ENCODE measurements around the gene TUBAL3.

TUBAL3 gene

GRCh38 chr10:5440206-5440605 is 35.6 kb upstream of the TUBAL3 start:
- H3K9ac ChIP-seq, result no peak overlapping the region
- no peak for TF ChIP-seq CTCF (IDR thresholded peaks at IDR 0.05)
- no peaks in the 10 kb centered on the region for H3K9me3 ChIP-seq (ENCODE audit: control insufficient read depth, low read length)
- H3K27ac ChIP-seq, result no peak overlapping the region
- no peak overlapping the region for H2AFZ ChIP-seq
- no peaks in the 10 kb centered on the region for H3K79me2 ChIP-seq
- H3K4me2 ChIP-seq (ENCODE audit: low read length), result no peak overlapping the region
- H3K36me3 ChIP-seq (ENCODE audit: control insufficient read depth, insufficient read depth, low read length), result no peaks in the 10 kb centered on the region
- no peak overlapping the region for H3K4me3 ChIP-seq (ENCODE audit: low read depth, low read length)
- H3K27me3 ChIP-seq (ENCODE audit: control insufficient read depth, insufficient read depth, low read length), result no peaks in the 10 kb centered on the region
- no peaks in the 10 kb centered on the region for H3K4me1 ChIP-seq

- no peak overlapping the region for H3K9ac ChIP-seq
- H3K79me2 ChIP-seq, result no peaks in the 10 kb centered on the region
- H3K27me3 ChIP-seq (ENCODE audit: control insufficient read depth, insufficient read depth, low read length), result no peaks in the 10 kb centered on the region
- no peaks in the 10 kb centered on the region for H3K9me3 ChIP-seq (ENCODE audit: control insufficient read depth, low read length)
- H3K36me3 ChIP-seq (ENCODE audit: control insufficient read depth, insufficient read depth, low read length), result no peaks in the 10 kb centered on the region
- H3K27ac ChIP-seq, result no peak overlapping the region
- no peak for TF ChIP-seq CTCF (IDR thresholded peaks at IDR 0.05)
- H2AFZ ChIP-seq, result no peak overlapping the region
- H3K4me1 ChIP-seq, result no peaks in the 10 kb centered on the region
- H3K4me2 ChIP-seq (ENCODE audit: low read length), result no peak overlapping the region
- no peak overlapping the region for H3K4me3 ChIP-seq (ENCODE audit: low read depth, low read length)
These were observed 30.7 kb upstream of the TUBAL3 start for GRCh38 chr10:5435328-5435727.

GRCh38 chr10:5434017-5434753 is 29.6 kb upstream of the TUBAL3 start:
- H3K36me3 ChIP-seq (ENCODE audit: control insufficient read depth, insufficient read depth, low read length), result no peaks in the 10 kb centered on the region
- H3K4me3 ChIP-seq (ENCODE audit: low read depth, low read length), result no peak overlapping the region
- H3K79me2 ChIP-seq, result no peaks in the 10 kb centered on the region
- no peak overlapping the region for H3K4me2 ChIP-seq (ENCODE audit: low read length)
- H3K27ac ChIP-seq, result no peak overlapping the region
- H3K9me3 ChIP-seq (ENCODE audit: control insufficient read depth, low read length), result no peaks in the 10 kb centered on the region
- peak; percentile 62 for TF ChIP-seq CTCF (IDR thresholded peaks at IDR 0.05)
- no peaks in the 10 kb centered on the region for H3K4me1 ChIP-seq
- no peaks in the 10 kb centered on the region for H3K27me3 ChIP-seq (ENCODE audit: control insufficient read depth, insufficient read depth, low read length)
- no peak overlapping the region for H2AFZ ChIP-seq
- H3K9ac ChIP-seq, result no peak overlapping the region

GRCh38 chr10:5433182-5433581 is 28.6 kb upstream of the TUBAL3 start:
- Histone ChIP-seq H3K9me3 (ENCODE audit: control insufficient read depth, low read length) (no peaks in the 10 kb centered on the region), H3K4me3 (ENCODE audit: low read depth, low read length) (no peak overlapping the region), H3K27ac (no peak overlapping the region), H3K79me2 (no peaks in the 10 kb centered on the region), H3K4me1 (no peaks in the 10 kb centered on the region), H3K36me3 (ENCODE audit: control insufficient read depth, insufficient read depth, low read length) (no peaks in the 10 kb centered on the region), H2AFZ (no peak overlapping the region), H3K27me3 (ENCODE audit: control insufficient read depth, insufficient read depth, low read length) (no peaks in the 10 kb centered on the region), H3K9ac (no peak overlapping the region), H3K4me2 (ENCODE audit: low read length) (no peak overlapping the region)
- no peak for TF ChIP-seq CTCF (IDR thresholded peaks at IDR 0.05)

GRCh38 chr10:5428133-5428532 is 23.5 kb upstream of the TUBAL3 start:
- Histone ChIP-seq H2AFZ (no peak overlapping the region), H3K4me2 (ENCODE audit: low read length) (no peak overlapping the region), H3K36me3 (ENCODE audit: control insufficient read depth, insufficient read depth, low read length) (no peaks in the 10 kb centered on the region), H3K79me2 (no peaks in the 10 kb centered on the region), H3K27me3 (ENCODE audit: control insufficient read depth, insufficient read depth, low read length) (no peaks in the 10 kb centered on the region), H3K27ac (no peak overlapping the region), H3K9ac (no peak overlapping the region), H3K9me3 (ENCODE audit: control insufficient read depth, low read length) (no peaks in the 10 kb centered on the region), H3K4me3 (ENCODE audit: low read depth, low read length) (no peak overlapping the region), H3K4me1 (no peaks in the 10 kb centered on the region)
- TF ChIP-seq CTCF (IDR thresholded peaks at IDR 0.05), result no peak
